ENCODE measurements around the gene BRD1. TPM values are rescaled to one million over a fixed set of nuclear protein-coding genes. Genes with fewer than 3 reads are reported as not detected.

Gene BRD1
- total RNA-seq, 2 experiments from 2014 or later = 24.5 to 29.0 TPM

DNA sequence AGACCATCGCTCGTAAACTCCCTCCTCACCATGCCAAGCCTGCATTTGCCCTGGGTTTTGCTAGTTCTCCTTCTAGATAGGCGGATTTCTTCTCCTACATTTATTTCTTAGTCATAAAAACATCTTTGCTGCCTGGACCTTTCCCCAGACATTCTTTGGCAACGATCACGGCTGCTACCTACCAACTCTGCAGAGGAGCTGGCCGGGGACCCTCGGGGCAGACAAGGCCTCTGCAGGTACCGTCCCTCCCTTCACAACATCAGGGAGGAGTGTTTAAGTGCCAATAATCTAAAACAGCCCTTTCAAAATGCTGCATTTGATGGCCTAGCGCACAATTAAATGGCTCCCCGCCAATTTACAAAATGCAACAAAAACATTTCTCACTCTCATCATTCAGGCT is 34.4 kb downstream of the BRD1 start:
- DNase-seq (no peak), ATAC-seq (no peak)
- no peak overlapping the region for H3K4me3 Mint-ChIP-seq
- peaks cover 38% of the 10 kb centered on the region for H3K4me1 Mint-ChIP-seq (ENCODE audit: low read depth)
- CTCF ChIA-PET = no interaction called here
- H3K27me3 Mint-ChIP-seq = no peaks in the 10 kb centered on the region
- intact Hi-C loops (cut with micrococcal nuclease) = no loop called here
- TF ChIP-seq, protein P1, sequence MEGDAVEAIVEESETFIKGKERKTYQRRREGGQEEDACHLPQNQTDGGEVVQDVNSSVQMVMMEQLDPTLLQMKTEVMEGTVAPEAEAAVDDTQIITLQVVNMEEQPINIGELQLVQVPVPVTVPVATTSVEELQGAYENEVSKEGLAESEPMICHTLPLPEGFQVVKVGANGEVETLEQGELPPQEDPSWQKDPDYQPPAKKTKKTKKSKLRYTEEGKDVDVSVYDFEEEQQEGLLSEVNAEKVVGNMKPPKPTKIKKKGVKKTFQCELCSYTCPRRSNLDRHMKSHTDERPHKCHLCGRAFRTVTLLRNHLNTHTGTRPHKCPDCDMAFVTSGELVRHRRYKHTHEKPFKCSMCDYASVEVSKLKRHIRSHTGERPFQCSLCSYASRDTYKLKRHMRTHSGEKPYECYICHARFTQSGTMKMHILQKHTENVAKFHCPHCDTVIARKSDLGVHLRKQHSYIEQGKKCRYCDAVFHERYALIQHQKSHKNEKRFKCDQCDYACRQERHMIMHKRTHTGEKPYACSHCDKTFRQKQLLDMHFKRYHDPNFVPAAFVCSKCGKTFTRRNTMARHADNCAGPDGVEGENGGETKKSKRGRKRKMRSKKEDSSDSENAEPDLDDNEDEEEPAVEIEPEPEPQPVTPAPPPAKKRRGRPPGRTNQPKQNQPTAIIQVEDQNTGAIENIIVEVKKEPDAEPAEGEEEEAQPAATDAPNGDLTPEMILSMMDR (IDR thresholded peaks at IDR 0.05) = no peak
- peaks cover 37% of the 10 kb centered on the region for H3K36me3 Mint-ChIP-seq (ENCODE audit: low read depth)
- no peaks in the 10 kb centered on the region for H3K9me3 Mint-ChIP-seq
- POLR2A ChIA-PET = no interaction called here
- H3K27ac Mint-ChIP-seq = no peak overlapping the region

DNA sequence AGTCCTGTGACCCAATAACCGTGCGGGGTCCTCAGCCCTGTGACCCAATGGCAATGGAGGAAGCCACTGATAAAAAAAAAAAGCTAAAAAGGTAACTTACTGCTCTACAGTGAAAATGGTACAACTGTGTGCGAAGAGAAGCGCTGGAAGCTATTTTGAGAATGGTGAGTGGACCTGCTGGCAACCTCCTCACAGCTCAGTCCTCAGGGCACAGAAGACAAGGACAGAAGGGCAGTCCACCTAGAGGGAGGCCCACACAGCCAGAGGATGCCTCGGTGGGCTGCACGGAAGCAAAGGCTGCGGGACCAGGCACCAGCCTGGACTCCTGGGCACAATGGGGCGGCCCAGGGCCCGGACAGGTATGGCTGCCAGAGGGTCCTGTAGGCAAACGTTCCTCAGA is 35.6 kb downstream of the BRD1 start:
- Mint-ChIP-seq H3K36me3 (ENCODE audit: low read depth) (peaks cover 37% of the 10 kb centered on the region), H3K9me3 (no peaks in the 10 kb centered on the region), H3K27ac (peak overlapping the region; percentile 51), H3K4me1 (ENCODE audit: low read depth) (peaks cover 45% of the 10 kb centered on the region), H3K27me3 (no peaks in the 10 kb centered on the region), H3K4me3 (no peak overlapping the region)
- CTCF ChIA-PET = no interaction called here
- DNase-seq (no peak), ATAC-seq (no peak)
- TF ChIP-seq, protein P1 (IDR thresholded peaks at IDR 0.05) = no peak
- POLR2A ChIA-PET = interaction anchor here (1.7 kb wide), 1 partner anchor 29 kb away, joined by 4 read pairs; no protein-coding TSS in a partner anchor
- intact Hi-C loops (cut with micrococcal nuclease) = no loop called here

DNA sequence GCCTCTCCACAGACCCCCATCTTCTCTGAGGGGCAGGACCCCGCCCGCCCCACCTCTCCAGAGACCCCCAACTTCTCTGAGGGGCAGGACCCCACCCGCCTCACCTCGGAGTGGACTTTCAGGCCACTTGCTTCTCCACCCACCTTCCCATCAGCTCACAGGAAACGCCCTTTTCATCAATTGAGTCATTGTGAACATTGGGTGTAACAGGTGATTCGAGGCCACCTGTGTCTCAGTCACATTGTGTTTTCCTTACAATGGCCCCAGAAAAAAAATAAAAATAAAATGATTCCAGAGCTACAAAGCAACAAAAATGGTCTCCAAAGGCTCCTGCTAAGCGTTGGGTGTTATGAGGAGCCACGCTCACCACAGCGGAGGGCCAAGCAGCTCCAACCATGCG is 36.0 kb downstream of the BRD1 start:
- TF ChIP-seq, protein P1 (IDR thresholded peaks at IDR 0.05) = no peak
- Mint-ChIP-seq H3K9me3 (no peaks in the 10 kb centered on the region), H3K27ac (no peak overlapping the region), H3K4me1 (ENCODE audit: low read depth) (peaks cover 45% of the 10 kb centered on the region), H3K4me3 (no peak overlapping the region), H3K27me3 (no peaks in the 10 kb centered on the region), H3K36me3 (ENCODE audit: low read depth) (peaks cover 36% of the 10 kb centered on the region)
- intact Hi-C loops (cut with micrococcal nuclease) = no loop called here
- DNase-seq (peak; percentile 28), ATAC-seq (no peak)
- ChIA-PET CTCF (no interaction called here), POLR2A (interaction anchor here (1.7 kb wide), 1 partner anchor 30 kb away, joined by 4 read pairs; no protein-coding TSS in a partner anchor)

DNA sequence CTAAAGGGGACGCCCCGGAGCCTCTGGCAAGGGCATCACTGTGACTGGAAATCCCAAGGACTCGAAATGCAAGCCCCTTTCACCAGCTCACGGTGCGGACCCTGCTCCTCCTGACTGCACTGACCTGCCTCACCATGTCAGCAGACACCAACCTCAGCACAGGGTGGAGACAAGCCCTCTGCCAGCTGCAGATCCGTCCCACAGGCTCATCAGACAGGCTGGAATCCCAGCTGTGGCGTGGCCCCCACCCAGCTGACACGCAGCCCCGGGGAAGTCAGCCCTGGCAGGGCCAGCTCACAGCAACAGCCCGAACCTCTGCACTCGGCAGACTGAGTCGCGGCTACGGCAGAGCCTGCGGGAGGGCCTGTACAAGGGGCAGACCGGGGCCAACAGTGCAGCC is 36.8 kb downstream of the BRD1 start:
- no peak overlapping the region for H3K4me3 Mint-ChIP-seq
- H3K4me1 Mint-ChIP-seq (ENCODE audit: low read depth) = peaks cover 45% of the 10 kb centered on the region
- intact Hi-C loops (cut with micrococcal nuclease) = no loop called here
- H3K27ac Mint-ChIP-seq = peak overlapping the region; percentile 46
- DNase-seq = no peak
- CTCF ChIA-PET = interaction anchor here (1.3 kb wide), 1 partner anchor 240 kb away, joined by 3 read pairs; no protein-coding TSS in a partner anchor
- no peak for ATAC-seq
- TF ChIP-seq, protein P1 (IDR thresholded peaks at IDR 0.05) = no peak
- H3K36me3 Mint-ChIP-seq (ENCODE audit: low read depth) = peaks cover 39% of the 10 kb centered on the region
- H3K27me3 Mint-ChIP-seq = no peaks in the 10 kb centered on the region
- POLR2A ChIA-PET = interaction anchor here (1.1 to 1.7 kb wide), 2 partner anchors 30 to 38 kb away, joined by 3 to 4 read pairs; no protein-coding TSS in a partner anchor
- no peaks in the 10 kb centered on the region for H3K9me3 Mint-ChIP-seq

DNA sequence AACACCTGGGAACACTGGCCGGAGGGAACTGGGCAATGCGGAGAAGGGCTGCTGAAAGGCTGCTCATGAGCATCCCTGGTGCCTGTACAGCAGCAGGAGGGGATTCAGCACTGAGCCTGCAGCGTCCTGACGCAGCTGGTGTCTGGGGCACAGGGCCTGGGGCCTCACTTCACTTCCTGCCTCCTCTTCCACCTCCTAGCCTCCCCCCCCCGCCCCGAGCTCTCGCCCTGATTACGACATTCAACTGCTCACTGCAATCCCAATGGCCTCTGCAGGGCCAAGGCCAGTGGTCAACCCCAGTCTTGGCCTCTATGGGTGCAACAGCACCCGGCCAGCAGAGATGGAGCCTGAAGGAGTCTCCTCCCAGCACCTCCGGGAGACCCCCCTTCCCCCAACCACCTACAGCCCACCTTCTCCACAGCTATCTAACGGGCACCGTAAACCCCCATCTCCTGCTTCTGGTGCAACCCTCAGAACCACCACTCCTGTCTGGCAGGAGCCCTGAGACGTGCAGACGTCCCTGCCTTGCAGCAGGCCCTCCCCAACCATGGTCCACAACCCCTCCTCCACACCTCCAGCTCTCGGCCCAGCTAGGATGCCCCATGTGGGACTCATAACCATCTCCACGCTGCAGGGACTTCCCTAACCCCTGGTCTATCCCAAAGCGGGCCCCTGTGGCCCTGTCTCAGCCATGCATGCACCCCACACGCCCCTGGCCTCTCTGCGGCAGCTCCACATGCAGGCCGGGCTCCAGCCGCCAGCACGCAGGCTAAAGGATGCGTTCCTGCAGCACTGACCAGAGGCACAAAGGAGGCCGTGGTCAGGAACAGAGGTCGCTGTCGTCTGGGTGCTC is 38.2 kb downstream of the BRD1 start:
- no peaks in the 10 kb centered on the region for H3K9me3 Mint-ChIP-seq
- CTCF ChIA-PET = interaction anchor here (1.3 to 1.9 kb wide), 2 partner anchors 22 to 241 kb away, joined by 3 to 11 read pairs; no protein-coding TSS in a partner anchor
- H3K36me3 Mint-ChIP-seq (ENCODE audit: low read depth) = peaks cover 35% of the 10 kb centered on the region
- POLR2A ChIA-PET = interaction anchor here (0.6 to 1.1 kb wide), 3 partner anchors 40 to 104 kb away, joined by 3 read pairs; no protein-coding TSS in a partner anchor
- peak; percentile 73 for DNase-seq
- H3K27me3 Mint-ChIP-seq = no peaks in the 10 kb centered on the region
- ATAC-seq = peak; percentile 94
- H3K27ac Mint-ChIP-seq = peak overlapping the region; percentile 83
- H3K4me1 Mint-ChIP-seq (ENCODE audit: low read depth) = peaks cover 45% of the 10 kb centered on the region
- H3K4me3 Mint-ChIP-seq = peak overlapping the region; percentile 41
- TF ChIP-seq, protein P1 (IDR thresholded peaks at IDR 0.05) = no peak
- intact Hi-C loops (cut with micrococcal nuclease) = no loop called here

Measured in activated CD8-positive, alpha-beta T cell treated with anti-CD3 and anti-CD28 coated beads for 36 hours (primary cell).